IMR-90 (cell line): ENCODE results near the gene TAS1R1. TPM values are rescaled to one million over a fixed set of nuclear protein-coding genes. Genes with fewer than 3 reads are reported as not detected.

ENCODE experiments used
- ATAC-seq: fragments of 200-7000 bp; cut with Tn5 transposase; 2 replicates; pipeline ENCODE4 v1.9.1; 2020; ENCODE audit warnings: low read depth, mild to moderate bottlenecking, moderate library complexity
- BruUV-seq: library from RNA; stranded (reverse); fragments of 400-500 nt; replicated peaks from 2 replicates; lab custom pipeline; 2021; lab: Mats Ljungman, UMichigan
- CTCF ChIA-PET: fragments of 300-600 bp; formaldehyde crosslinking; extraction: SDS; loops from one replicate; lab custom pipeline; 2021; ENCODE audit warnings: antibody characterized with exemption; lab: Yijun Ruan, JAX
- POLR2A ChIA-PET: fragments of 300-600 bp; sonication (Branson Sonifier 250); formaldehyde crosslinking; loops from one replicate; lab custom pipeline; 2022; ENCODE audit warnings: antibody characterized with exemption; ENCODE audit not compliant: unreplicated experiment; lab: Charles Lee
- DNase-seq: peaks from one replicate; pipeline ENCODE4 v3.0.0; 2013
- H2AFZ ChIP-seq: replicated peaks from 2 replicates; pipeline ENCODE3; 2013; ENCODE audit warnings: low read length, mild to moderate bottlenecking; ENCODE audit not compliant: poor library complexity
- H2AK5ac ChIP-seq: 2 replicates; pipeline ENCODE4 v1.6.1; 2013; ENCODE audit warnings: low read depth, low read length, inconsistent platforms
- H2AK9ac ChIP-seq: replicated peaks from 2 replicates; pipeline ENCODE3; 2013; ENCODE audit warnings: mild to moderate bottlenecking, low read depth, low read length, moderate library complexity; ENCODE audit not compliant: poor library complexity
- H2BK120ac ChIP-seq: 2 replicates; pipeline ENCODE4 v1.6.1; 2013; ENCODE audit warnings: low read depth, low read length, inconsistent platforms
- H2BK15ac ChIP-seq: 3 replicates; pipeline ENCODE4 v1.6.1; 2013; ENCODE audit warnings: low read depth, low read length, inconsistent platforms
- H2BK20ac ChIP-seq: 2 replicates; pipeline ENCODE4 v1.6.1; 2013; ENCODE audit warnings: low read depth, mild to moderate bottlenecking, inconsistent platforms, low read length, moderate library complexity
- H2BK5ac ChIP-seq: 2 replicates; pipeline ENCODE4 v1.6.1; 2013; ENCODE audit warnings: mild to moderate bottlenecking, low read depth, low read length, inconsistent platforms; ENCODE audit not compliant: poor library complexity, severe bottlenecking
- H3K14ac ChIP-seq: replicated peaks from 2 replicates; pipeline ENCODE4 v1.6.1; 2013; ENCODE audit warnings: low read depth, low read length, inconsistent platforms
- H3K18ac ChIP-seq: 2 replicates; pipeline ENCODE4 v1.6.1; 2013; ENCODE audit warnings: low read depth, low read length, control low read depth
- H3K23ac ChIP-seq: 2 replicates; pipeline ENCODE4 v1.6.1; 2013; ENCODE audit warnings: low read depth, low read length, inconsistent platforms
- H3K27ac ChIP-seq: 2 replicates; pipeline ENCODE4 v1.5.1; 2013; ENCODE audit warnings: mild to moderate bottlenecking, control low read depth, low read length; ENCODE audit not compliant: insufficient read depth
- H3K27me3 ChIP-seq: 2 replicates; pipeline ENCODE4 v1.6.1; 2013; ENCODE audit warnings: low read length; ENCODE audit not compliant: control insufficient read depth, insufficient read depth
- H3K36me3 ChIP-seq: 2 replicates; pipeline ENCODE4 v1.6.1; 2013; ENCODE audit warnings: low read length, mixed read lengths; ENCODE audit not compliant: control insufficient read depth, insufficient read depth
- H3K4ac ChIP-seq: 2 replicates; pipeline ENCODE4 v1.6.1; 2013; ENCODE audit warnings: low read depth, low read length, inconsistent platforms
- H3K4me1 ChIP-seq: 2 replicates; pipeline ENCODE4 v1.6.1; 2013; ENCODE audit warnings: low read length, mixed read lengths; ENCODE audit not compliant: control insufficient read depth, insufficient read depth
- H3K4me2 ChIP-seq: 2 replicates; pipeline ENCODE4 v1.6.1; 2013; ENCODE audit warnings: low read depth, mild to moderate bottlenecking, control low read depth, low read length, moderate library complexity
- H3K4me3 ChIP-seq: 2 replicates; pipeline ENCODE4 v1.5.1; 2013; ENCODE audit warnings: low read depth, mild to moderate bottlenecking, control low read depth, low read length, moderate library complexity; ENCODE audit not compliant: insufficient read depth
- H3K56ac ChIP-seq: 2 replicates; pipeline ENCODE4 v1.6.1; 2013; ENCODE audit warnings: low read length, inconsistent platforms; ENCODE audit not compliant: insufficient read depth; ENCODE audit errors: extremely low read depth
- H3K79me1 ChIP-seq, 2 experiments: 2 replicates each; pipeline ENCODE4 v1.6.1; 2013; ENCODE audit warnings: low read length in 2 of 2, inconsistent platforms in 1 of 2, low read depth in 1 of 2
- H3K9ac ChIP-seq: 2 replicates; pipeline ENCODE4 v1.6.1; 2013; ENCODE audit warnings: low read depth, low read length, control low read depth
- H3K9me1 ChIP-seq: 2 replicates; pipeline ENCODE4 v1.6.1; 2013; ENCODE audit warnings: low read length, inconsistent platforms; ENCODE audit not compliant: insufficient read depth
- H3K9me3 ChIP-seq: 2 replicates; pipeline ENCODE4 v1.6.1; 2013; ENCODE audit warnings: low read length; ENCODE audit not compliant: control insufficient read depth, insufficient read depth
- H4K20me1 ChIP-seq: 2 replicates; pipeline ENCODE4 v1.6.1; 2013; ENCODE audit warnings: low read length, inconsistent platforms; ENCODE audit not compliant: insufficient read depth
- H4K5ac ChIP-seq: 2 replicates; pipeline ENCODE4 v1.6.1; 2013; ENCODE audit warnings: mild to moderate bottlenecking, low read depth, low read length, control low read depth
- H4K8ac ChIP-seq, 2 experiments: 2 replicates each; pipeline ENCODE4 v1.6.1; 2013; ENCODE audit warnings: low read depth in 2 of 2, low read length in 2 of 2, control low read depth in 1 of 2, inconsistent platforms in 1 of 2
- H4K91ac ChIP-seq: 2 replicates; pipeline ENCODE4 v1.6.1; 2013; ENCODE audit warnings: low read depth, low read length, inconsistent platforms; ENCODE audit not compliant: insufficient read depth
- BHLHE40 ChIP-seq: fragments of 150-350 bp; IDR thresholded peaks from 2 replicates; pipeline ENCODE4 v1.6.1; 2016; ENCODE audit warnings: mild to moderate bottlenecking, low read depth, low read length
- CEBPB ChIP-seq: IDR thresholded peaks from 2 replicates; pipeline ENCODE4 v1.6.1; 2012; ENCODE audit warnings: low read depth, low read length, improper control_type of control experiment
- CHD1 ChIP-seq: IDR thresholded peaks from 2 replicates; pipeline ENCODE4 v1.6.1; 2012; ENCODE audit warnings: low read depth, low read length, improper control_type of control experiment
- FOS ChIP-seq: fragments of 150-350 bp; IDR thresholded peaks from 2 replicates; pipeline ENCODE4 v1.6.1; 2016; ENCODE audit warnings: low read depth, low read length
- MAZ ChIP-seq: IDR thresholded peaks from 2 replicates; pipeline ENCODE4 v1.6.1; 2012; ENCODE audit warnings: low read depth, mild to moderate bottlenecking, low read length, improper control_type of control experiment, moderate library complexity, borderline replicate concordance
- MXI1 ChIP-seq: IDR thresholded peaks from 2 replicates; pipeline ENCODE4 v1.6.1; 2012; ENCODE audit warnings: low read depth, mild to moderate bottlenecking, low read length, moderate library complexity, borderline replicate concordance
- POLR2A ChIP-seq: IDR thresholded peaks from 2 replicates; pipeline ENCODE4 v1.6.1; 2012; ENCODE audit warnings: mild to moderate bottlenecking, low read depth, low read length
- RAD21 ChIP-seq: IDR thresholded peaks from 2 replicates; pipeline ENCODE4 v1.6.1; 2012; ENCODE audit warnings: low read length, improper control_type of control experiment
- RCOR1 ChIP-seq: IDR thresholded peaks from 2 replicates; pipeline ENCODE4 v1.6.1; 2012; ENCODE audit warnings: mild to moderate bottlenecking, low read length, improper control_type of control experiment; ENCODE audit not compliant: insufficient replicate concordance
- SMC3 ChIP-seq: fragments of 150-350 bp; IDR thresholded peaks from 2 replicates; pipeline ENCODE4 v1.6.1; 2016; ENCODE audit warnings: low read depth, mild to moderate bottlenecking, antibody characterized with exemption, low read length, moderate library complexity
- WGBS, 2 experiments: methylation state at CpG; one replicate each; pipeline versions ENCODE4 v1.1.5 to v1.1.7; 2013; ENCODE audit warnings: missing lambda C conversion rate in 2 of 2; ENCODE audit not compliant: insufficient read length in 1 of 2; ENCODE audit errors: extremely low coverage in 2 of 2; 5-methylcytosine and 5-hydroxymethylcytosine counted together
- dilution Hi-C: fragments of 300-500 bp; cut with HindIII; formaldehyde crosslinking; loops from one replicate; pipeline ENCODE4 v1.14.3; 2018; ENCODE audit warnings: low sequenced_read_pairs; ENCODE audit not compliant: unreplicated experiment
- in situ Hi-C: fragments of 300-500 bp; cut with MboI; formaldehyde crosslinking; loops from 3 replicates; pipeline ENCODE4 v1.14.3; 2019; ENCODE audit warnings: low sequenced_read_pairs, inconsistent platforms, mixed read lengths
- intact Hi-C: fragments of 100-400 bp; cut with micrococcal nuclease; formaldehyde crosslinking; loops from 2 replicates; pipeline ENCODE4 v1.10.0; 2022
- polyA plus RNA-seq, 3 experiments: library from polyadenylated mRNA; depleted of rRNA; stranded (reverse); fragments of >200 nt; gene quantifications; 2 replicates each; pipeline ENCODE4 v1.2.3, GENCODE V29; 2012; ENCODE audit warnings: low replicate concordance in 1 of 3
- total RNA-seq: library from RNA; depleted of rRNA; stranded (reverse); fragments of >200 nt; gene quantifications from 2 replicates; pipeline ENCODE4 v1.2.3, GENCODE V29; 2012
- TF ChIP-seq, protein P1 (sequence below): fragments of 150-350 bp; IDR thresholded peaks from 2 replicates; pipeline ENCODE4 v1.6.1; 2017; ENCODE audit warnings: mild to moderate bottlenecking, antibody characterized with exemption, low read length, low read depth

Gene TAS1R1
- total and polyA plus RNA-seq, 2 of the 4 experiments (the other 2 are of a cell fraction): 0.05 TPM; not detected in 1

DNA sequence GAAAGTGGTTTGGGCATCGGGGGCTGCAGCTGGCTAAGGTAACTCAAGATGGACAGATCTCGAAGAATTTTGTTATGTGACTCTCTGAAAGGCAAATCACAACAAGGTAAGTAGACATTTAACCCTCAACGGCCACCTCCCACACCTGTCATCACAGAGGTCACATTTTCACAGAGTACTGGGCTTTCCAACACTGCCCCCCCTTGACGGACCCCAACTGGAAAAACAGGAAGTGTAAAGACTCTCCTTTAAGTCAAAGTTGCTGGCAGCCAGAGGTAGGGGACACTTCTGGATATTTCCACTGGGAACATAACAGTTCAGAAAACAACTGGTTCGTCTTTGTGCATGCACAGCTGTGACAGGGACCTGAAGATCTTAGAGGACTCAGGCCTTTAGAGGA, 23.1 kb upstream of the TAS1R1 start:
- Histone ChIP-seq H4K91ac (no peak overlapping the region), H3K23ac (no peak overlapping the region), H3K4me2 (no peak overlapping the region), H4K8ac (no peak overlapping the region), H2AK9ac (no peak overlapping the region), H3K9me3 (no peaks in the 10 kb centered on the region), H4K20me1 (peaks cover 7% of the 10 kb centered on the region; the same call in 1 of the 2 replicates), H3K18ac (no peak overlapping the region), H4K5ac (no peak overlapping the region), H3K4me3 (no peak overlapping the region), H3K27ac (no peak overlapping the region), H2AK5ac (no peak overlapping the region), H3K79me1 (peaks cover 13 to 15% of the 10 kb centered on the region in 2 experiments; a peak in 3 of 4 replicates), H3K27me3 (no peaks in the 10 kb centered on the region), H3K36me3 (peaks cover 50% of the 10 kb centered on the region), H3K9me1 (peaks cover 3% of the 10 kb centered on the region; the same call in 1 of the 2 replicates), H3K14ac (no peak overlapping the region), H2AFZ (no peak overlapping the region), H2BK20ac (no peak overlapping the region), H2BK120ac (no peak overlapping the region), H2BK15ac (no peak overlapping the region), H3K56ac (no peak overlapping the region), H3K4ac (no peak overlapping the region), H3K4me1 (no peaks in the 10 kb centered on the region), H2BK5ac (no peak overlapping the region), H3K9ac (no peak overlapping the region)
- no CpG with 5 or more reads among the region's 5 CpGs for WGBS, 2 experiments
- ATAC-seq: no peak
- ChIA-PET CTCF (no interaction called here), POLR2A (no interaction called here)
- dilution Hi-C loops (no loop called here), in situ Hi-C loops (no loop called here), intact Hi-C loops (no loop called here)
- no peak for DNase-seq
- TF ChIP-seq FOS: no peak
- TF ChIP-seq MAZ: no peak
- no peak for TF ChIP-seq BHLHE40
- no peak for TF ChIP-seq RAD21
- TF ChIP-seq POLR2A: no peak
- TF ChIP-seq CHD1: no peak
- no peak for TF ChIP-seq MXI1
- no peak for TF ChIP-seq SMC3
- TF ChIP-seq, protein P1, sequence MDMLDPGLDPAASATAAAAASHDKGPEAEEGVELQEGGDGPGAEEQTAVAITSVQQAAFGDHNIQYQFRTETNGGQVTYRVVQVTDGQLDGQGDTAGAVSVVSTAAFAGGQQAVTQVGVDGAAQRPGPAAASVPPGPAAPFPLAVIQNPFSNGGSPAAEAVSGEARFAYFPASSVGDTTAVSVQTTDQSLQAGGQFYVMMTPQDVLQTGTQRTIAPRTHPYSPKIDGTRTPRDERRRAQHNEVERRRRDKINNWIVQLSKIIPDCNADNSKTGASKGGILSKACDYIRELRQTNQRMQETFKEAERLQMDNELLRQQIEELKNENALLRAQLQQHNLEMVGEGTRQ: no peak
- TF ChIP-seq CEBPB: no peak
- no peak for TF ChIP-seq RCOR1
- BruUV-seq: no TSS peak
